IMR-90 (cell line): ENCODE data around the gene INAVA. TPM values are rescaled to one million over a fixed set of nuclear protein-coding genes. Genes with fewer than 3 reads are reported as not detected.

Experiments
- ATAC-seq: fragments of 200-7000 bp; cut with Tn5 transposase; 2 replicates; pipeline ENCODE4 v1.9.1; 2020; ENCODE audit warnings: low read depth, mild to moderate bottlenecking, moderate library complexity
- BruUV-seq: library from RNA; stranded (reverse); fragments of 400-500 nt; replicated peaks from 2 replicates; lab custom pipeline; 2021; lab: Mats Ljungman, UMichigan
- CTCF ChIA-PET: fragments of 300-600 bp; formaldehyde crosslinking; extraction: SDS; loops from one replicate; lab custom pipeline; 2021; ENCODE audit warnings: antibody characterized with exemption; lab: Yijun Ruan, JAX
- POLR2A ChIA-PET: fragments of 300-600 bp; sonication (Branson Sonifier 250); formaldehyde crosslinking; loops from one replicate; lab custom pipeline; 2022; ENCODE audit warnings: antibody characterized with exemption; ENCODE audit not compliant: unreplicated experiment; lab: Charles Lee
- DNase-seq: peaks from one replicate; pipeline ENCODE4 v3.0.0; 2013
- H2AFZ ChIP-seq: replicated peaks from 2 replicates; pipeline ENCODE3; 2013; ENCODE audit warnings: low read length, mild to moderate bottlenecking; ENCODE audit not compliant: poor library complexity
- H2AK5ac ChIP-seq: 2 replicates; pipeline ENCODE4 v1.6.1; 2013; ENCODE audit warnings: low read depth, low read length, inconsistent platforms
- H2AK9ac ChIP-seq: replicated peaks from 2 replicates; pipeline ENCODE3; 2013; ENCODE audit warnings: mild to moderate bottlenecking, low read depth, low read length, moderate library complexity; ENCODE audit not compliant: poor library complexity
- H2BK120ac ChIP-seq: 2 replicates; pipeline ENCODE4 v1.6.1; 2013; ENCODE audit warnings: low read depth, low read length, inconsistent platforms
- H2BK15ac ChIP-seq: 3 replicates; pipeline ENCODE4 v1.6.1; 2013; ENCODE audit warnings: low read depth, low read length, inconsistent platforms
- H2BK20ac ChIP-seq: 2 replicates; pipeline ENCODE4 v1.6.1; 2013; ENCODE audit warnings: low read depth, mild to moderate bottlenecking, inconsistent platforms, low read length, moderate library complexity
- H2BK5ac ChIP-seq: 2 replicates; pipeline ENCODE4 v1.6.1; 2013; ENCODE audit warnings: mild to moderate bottlenecking, low read depth, low read length, inconsistent platforms; ENCODE audit not compliant: poor library complexity, severe bottlenecking
- H3K14ac ChIP-seq: replicated peaks from 2 replicates; pipeline ENCODE4 v1.6.1; 2013; ENCODE audit warnings: low read depth, low read length, inconsistent platforms
- H3K18ac ChIP-seq: 2 replicates; pipeline ENCODE4 v1.6.1; 2013; ENCODE audit warnings: low read depth, low read length, control low read depth
- H3K23ac ChIP-seq: 2 replicates; pipeline ENCODE4 v1.6.1; 2013; ENCODE audit warnings: low read depth, low read length, inconsistent platforms
- H3K27ac ChIP-seq: 2 replicates; pipeline ENCODE4 v1.5.1; 2013; ENCODE audit warnings: mild to moderate bottlenecking, control low read depth, low read length; ENCODE audit not compliant: insufficient read depth
- H3K27me3 ChIP-seq: 2 replicates; pipeline ENCODE4 v1.6.1; 2013; ENCODE audit warnings: low read length; ENCODE audit not compliant: control insufficient read depth, insufficient read depth
- H3K36me3 ChIP-seq: 2 replicates; pipeline ENCODE4 v1.6.1; 2013; ENCODE audit warnings: low read length, mixed read lengths; ENCODE audit not compliant: control insufficient read depth, insufficient read depth
- H3K4ac ChIP-seq: 2 replicates; pipeline ENCODE4 v1.6.1; 2013; ENCODE audit warnings: low read depth, low read length, inconsistent platforms
- H3K4me1 ChIP-seq: 2 replicates; pipeline ENCODE4 v1.6.1; 2013; ENCODE audit warnings: low read length, mixed read lengths; ENCODE audit not compliant: control insufficient read depth, insufficient read depth
- H3K4me2 ChIP-seq: 2 replicates; pipeline ENCODE4 v1.6.1; 2013; ENCODE audit warnings: low read depth, mild to moderate bottlenecking, control low read depth, low read length, moderate library complexity
- H3K4me3 ChIP-seq: 2 replicates; pipeline ENCODE4 v1.5.1; 2013; ENCODE audit warnings: low read depth, mild to moderate bottlenecking, control low read depth, low read length, moderate library complexity; ENCODE audit not compliant: insufficient read depth
- H3K56ac ChIP-seq: 2 replicates; pipeline ENCODE4 v1.6.1; 2013; ENCODE audit warnings: low read length, inconsistent platforms; ENCODE audit not compliant: insufficient read depth; ENCODE audit errors: extremely low read depth
- H3K79me1 ChIP-seq, 2 experiments: 2 replicates each; pipeline ENCODE4 v1.6.1; 2013; ENCODE audit warnings: low read length in 2 of 2, inconsistent platforms in 1 of 2, low read depth in 1 of 2
- H3K9ac ChIP-seq: 2 replicates; pipeline ENCODE4 v1.6.1; 2013; ENCODE audit warnings: low read depth, low read length, control low read depth
- H3K9me1 ChIP-seq: 2 replicates; pipeline ENCODE4 v1.6.1; 2013; ENCODE audit warnings: low read length, inconsistent platforms; ENCODE audit not compliant: insufficient read depth
- H3K9me3 ChIP-seq: 2 replicates; pipeline ENCODE4 v1.6.1; 2013; ENCODE audit warnings: low read length; ENCODE audit not compliant: control insufficient read depth, insufficient read depth
- H4K20me1 ChIP-seq: 2 replicates; pipeline ENCODE4 v1.6.1; 2013; ENCODE audit warnings: low read length, inconsistent platforms; ENCODE audit not compliant: insufficient read depth
- H4K5ac ChIP-seq: 2 replicates; pipeline ENCODE4 v1.6.1; 2013; ENCODE audit warnings: mild to moderate bottlenecking, low read depth, low read length, control low read depth
- H4K8ac ChIP-seq, 2 experiments: 2 replicates each; pipeline ENCODE4 v1.6.1; 2013; ENCODE audit warnings: low read depth in 2 of 2, low read length in 2 of 2, control low read depth in 1 of 2, inconsistent platforms in 1 of 2
- H4K91ac ChIP-seq: 2 replicates; pipeline ENCODE4 v1.6.1; 2013; ENCODE audit warnings: low read depth, low read length, inconsistent platforms; ENCODE audit not compliant: insufficient read depth
- NFE2L2 ChIP-seq: fragments of 150-350 bp; IDR thresholded peaks from 2 replicates; pipeline ENCODE4 v1.6.1; 2016; ENCODE audit warnings: low read depth, mild to moderate bottlenecking, low read length
- RCOR1 ChIP-seq: IDR thresholded peaks from 2 replicates; pipeline ENCODE4 v1.6.1; 2012; ENCODE audit warnings: mild to moderate bottlenecking, low read length, improper control_type of control experiment; ENCODE audit not compliant: insufficient replicate concordance
- RFX5 ChIP-seq: IDR thresholded peaks from 2 replicates; pipeline ENCODE4 v1.8.0; 2012; ENCODE audit warnings: low read depth, mild to moderate bottlenecking, low read length, moderate library complexity
- WGBS, 2 experiments: methylation state at CpG; one replicate each; pipeline versions ENCODE4 v1.1.5 to v1.1.7; 2013; ENCODE audit warnings: missing lambda C conversion rate in 2 of 2; ENCODE audit not compliant: insufficient read length in 1 of 2; ENCODE audit errors: extremely low coverage in 2 of 2; 5-methylcytosine and 5-hydroxymethylcytosine counted together
- dilution Hi-C: fragments of 300-500 bp; cut with HindIII; formaldehyde crosslinking; loops from one replicate; pipeline ENCODE4 v1.14.3; 2018; ENCODE audit warnings: low sequenced_read_pairs; ENCODE audit not compliant: unreplicated experiment
- in situ Hi-C: fragments of 300-500 bp; cut with MboI; formaldehyde crosslinking; loops from 3 replicates; pipeline ENCODE4 v1.14.3; 2019; ENCODE audit warnings: low sequenced_read_pairs, inconsistent platforms, mixed read lengths
- intact Hi-C: fragments of 100-400 bp; cut with micrococcal nuclease; formaldehyde crosslinking; loops from 2 replicates; pipeline ENCODE4 v1.10.0; 2022
- polyA plus RNA-seq, 3 experiments: library from polyadenylated mRNA; depleted of rRNA; stranded (reverse); fragments of >200 nt; gene quantifications; 2 replicates each; pipeline ENCODE4 v1.2.3, GENCODE V29; 2012; ENCODE audit warnings: low replicate concordance in 1 of 3
- total RNA-seq: library from RNA; depleted of rRNA; stranded (reverse); fragments of >200 nt; gene quantifications from 2 replicates; pipeline ENCODE4 v1.2.3, GENCODE V29; 2012

The INAVA gene
- total and polyA plus RNA-seq, 2 of the 4 experiments (the other 2 are of a cell fraction): under 0.01 to 0.07 TPM

- no peaks in the 10 kb centered on the region for H3K36me3 ChIP-seq
- H3K9me3 ChIP-seq: no peaks in the 10 kb centered on the region
- H4K20me1 ChIP-seq: no peaks in the 10 kb centered on the region; the same call in 1 of the 2 replicates
- ChIA-PET POLR2A (no interaction called here), CTCF (no interaction called here)
- peaks cover 3% of the 10 kb centered on the region; the same call in 1 of the 2 replicates for H3K9me1 ChIP-seq
- TF ChIP-seq NFE2L2 (no peak), RCOR1 (no peak), RFX5 (no peak)
- H3K27me3 ChIP-seq: peaks cover 28% of the 10 kb centered on the region
- H2AK9ac ChIP-seq: no peak overlapping the region
- no peak overlapping the region for H3K23ac ChIP-seq
- intact Hi-C loops (no loop called here), in situ Hi-C loops (no loop called here), dilution Hi-C loops (no loop called here)
- H3K56ac ChIP-seq: no peak overlapping the region
- no peak overlapping the region for H3K27ac ChIP-seq
- no peak overlapping the region for H3K4me2 ChIP-seq
- H3K4ac ChIP-seq: no peak overlapping the region
- no peak overlapping the region for H3K4me3 ChIP-seq
- no peak overlapping the region for H3K14ac ChIP-seq
- no peak overlapping the region for H2AK5ac ChIP-seq
- no peak overlapping the region for H2BK20ac ChIP-seq
- no peak overlapping the region for H3K9ac ChIP-seq
- H4K91ac ChIP-seq: no peak overlapping the region
- H2BK120ac ChIP-seq: no peak overlapping the region
- H3K79me1 ChIP-seq: no peaks in the 10 kb centered on the region
- H4K5ac ChIP-seq: no peak overlapping the region
- no peak overlapping the region for H2AFZ ChIP-seq
- no peak overlapping the region for H2BK15ac ChIP-seq
- BruUV-seq: no TSS peak
- no peaks in the 10 kb centered on the region for H3K4me1 ChIP-seq
- WGBS, 2 experiments: 72% methylated on average over 5 of the region's 10 CpGs; no CpG with 5 or more reads in 1 of the 2 experiments
- ATAC-seq (no peak), DNase-seq (no peak)
- H3K18ac ChIP-seq: no peak overlapping the region
- no peak overlapping the region for H2BK5ac ChIP-seq
- no peak overlapping the region for H4K8ac ChIP-seq
Measured at GRCh38 chr1:200899451-200899915, 4.8 kb downstream of the INAVA start.
